H1 (cell line): ENCODE results near the gene TMED5. TPM values are rescaled to one million over a fixed set of nuclear protein-coding genes. Genes with fewer than 3 reads are reported as not detected.

ENCODE experiments used
- CTCF ChIA-PET: fragments of 300-600 bp; sonication (Branson Sonifier 250); formaldehyde crosslinking; loops from one replicate; lab custom pipeline; 2021; ENCODE audit not compliant: partially characterized antibody; lab: Charles Lee
- POLR2A ChIA-PET: fragments of 300-600 bp; sonication (Branson Sonifier 250); formaldehyde crosslinking; loops from one replicate; lab custom pipeline; 2021; ENCODE audit warnings: inconsistent platforms; ENCODE audit not compliant: partially characterized antibody; lab: Charles Lee
- DNase-seq, 2 experiments: peaks; one replicate each; pipeline versions ENCODE4 v3.0.0 to v3.0.0-alpha.2; 2010 to 2022; ENCODE audit warnings: low spot score in 2 of 2, low read depth in 1 of 2, mixed read lengths in 1 of 2
- FAIRE-seq: peaks from 2 replicates; lab custom pipeline; 2011; peaks lifted over from hg19 to GRCh38; lab: Jason Lieb, UNC
- H2AFZ ChIP-seq: 2 replicates; pipeline ENCODE4 v1.8.1; 2012; ENCODE audit warnings: low read length, inconsistent platforms
- H2AK5ac ChIP-seq: 2 replicates; pipeline ENCODE4 v1.6.1; 2013; ENCODE audit warnings: low read depth, low read length
- H2BK120ac ChIP-seq: replicated peaks from 2 replicates; pipeline ENCODE3; 2013; ENCODE audit warnings: low read depth, low read length, inconsistent platforms
- H2BK12ac ChIP-seq: 2 replicates; pipeline ENCODE4 v1.6.1; 2013; ENCODE audit warnings: low read depth, low read length
- H2BK15ac ChIP-seq: 2 replicates; pipeline ENCODE4 v1.6.1; 2013; ENCODE audit warnings: low read length
- H2BK20ac ChIP-seq: 2 replicates; pipeline ENCODE4 v1.6.1; 2013; ENCODE audit warnings: low read length
- H2BK5ac ChIP-seq: 2 replicates; pipeline ENCODE4 v1.6.1; 2013; ENCODE audit warnings: low read depth, low read length
- H3K14ac ChIP-seq: 2 replicates; pipeline ENCODE4 v1.6.1; 2013; ENCODE audit warnings: inconsistent platforms; ENCODE audit not compliant: insufficient read length
- H3K18ac ChIP-seq: 2 replicates; pipeline ENCODE4 v1.6.1; 2013; ENCODE audit warnings: low read length; ENCODE audit errors: extremely low read depth
- H3K23ac ChIP-seq: 2 replicates; pipeline ENCODE4 v1.6.1; 2013; ENCODE audit warnings: inconsistent platforms; ENCODE audit not compliant: insufficient read length
- H3K23me2 ChIP-seq: 2 replicates; pipeline ENCODE4 v1.6.1; 2013; ENCODE audit warnings: low read depth, low read length
- H3K27ac ChIP-seq: 2 replicates; pipeline ENCODE4 v1.6.1; 2011; ENCODE audit warnings: low read depth, low read length, inconsistent platforms
- H3K27me3 ChIP-seq, 4 experiments: replicated peaks in 1 of 4; 1 replicate in 1 of 4; 2 replicates in 3 of 4; pipeline versions ENCODE4 v1.6.1 to v1.8.1; 2011 to 2013; ENCODE audit warnings: low read length in 3 of 4, mild to moderate bottlenecking in 3 of 4, inconsistent platforms in 2 of 4, mixed read lengths in 2 of 4, moderate library complexity in 1 of 4; ENCODE audit not compliant: control insufficient read depth in 3 of 4, insufficient read depth in 3 of 4; ENCODE audit errors: extremely low read depth in 1 of 4
- H3K36me3 ChIP-seq, 4 experiments: 2 replicates each; pipeline versions ENCODE4 v1.6.1 to v1.8.1; 2011 to 2013; ENCODE audit warnings: mild to moderate bottlenecking in 4 of 4, low read length in 3 of 4, moderate library complexity in 2 of 4, control low read depth in 1 of 4, inconsistent platforms in 1 of 4; ENCODE audit not compliant: insufficient read depth in 4 of 4, control insufficient read depth in 2 of 4
- H3K4ac ChIP-seq: replicated peaks from 2 replicates; pipeline ENCODE3; 2013; ENCODE audit warnings: low read length, low read depth, mixed read lengths, inconsistent platforms; ENCODE audit not compliant: insufficient read length
- H3K4me1 ChIP-seq, 4 experiments: replicated peaks in 1 of 4; 1 replicate in 1 of 4; 2 replicates in 3 of 4; pipeline versions ENCODE4 v1.6.1 to v1.8.1; 2011 to 2013; ENCODE audit warnings: low read length in 3 of 4, inconsistent platforms in 2 of 4, mixed read lengths in 1 of 4; ENCODE audit not compliant: insufficient read depth in 4 of 4, control insufficient read depth in 3 of 4
- H3K4me2 ChIP-seq, 2 experiments: 2 replicates each; pipeline versions ENCODE4 v1.6.1 to v1.8.1; 2011 to 2013; ENCODE audit warnings: low read depth in 2 of 2, low read length in 2 of 2, control low read depth in 1 of 2, inconsistent platforms in 1 of 2, mild to moderate bottlenecking in 1 of 2; ENCODE audit not compliant: insufficient read depth in 1 of 2
- H3K4me3 ChIP-seq, 4 experiments: fragments of 200-600, 300-600 bp in 1 of 4; sonication (generic), shearing (Covaris generic), sonication (Bioruptor Twin) in 1 of 4; 2 replicates each; pipeline versions ENCODE4 v1.5.1 to v1.8.1; 2011 to 2016; ENCODE audit warnings: low read length in 4 of 4, low read depth in 3 of 4, control low read depth in 2 of 4, inconsistent platforms in 2 of 4, mild to moderate bottlenecking in 2 of 4, mixed read lengths in 1 of 4, moderate library complexity in 1 of 4; ENCODE audit not compliant: insufficient read depth in 2 of 4; ENCODE audit errors: extremely low read depth in 1 of 4
- H3K56ac ChIP-seq: replicated peaks from 2 replicates; pipeline ENCODE3; 2013; ENCODE audit warnings: low read depth, mild to moderate bottlenecking, mixed read lengths, low read length, inconsistent platforms; ENCODE audit not compliant: insufficient read length
- H3K79me1 ChIP-seq: 2 replicates; pipeline ENCODE4 v1.6.1; 2013; ENCODE audit warnings: low read depth, low read length, control low read depth
- H3K79me2 ChIP-seq, 2 experiments: 2 replicates each; pipeline versions ENCODE4 v1.6.1 to v1.8.1; 2012 to 2013; ENCODE audit warnings: low read length in 2 of 2, mild to moderate bottlenecking in 2 of 2, inconsistent platforms in 1 of 2; ENCODE audit not compliant: insufficient read depth in 2 of 2, control insufficient read depth in 1 of 2
- H3K9ac ChIP-seq, 4 experiments: replicated peaks in 1 of 4; 1 replicate in 1 of 4; 2 replicates in 3 of 4; pipeline versions ENCODE4 v1.6.1 to v1.8.1; 2011 to 2013; ENCODE audit warnings: low read depth in 3 of 4, low read length in 3 of 4, control low read depth in 2 of 4, mild to moderate bottlenecking in 2 of 4, moderate library complexity in 2 of 4, inconsistent platforms in 1 of 4; ENCODE audit errors: extremely low read depth in 1 of 4
- H3K9me3 ChIP-seq, 2 experiments: 2 replicates each; pipeline versions ENCODE4 v1.6.1 to v1.8.1; 2012 to 2013; ENCODE audit warnings: mild to moderate bottlenecking in 2 of 2, moderate library complexity in 2 of 2, control low read depth in 1 of 2, inconsistent platforms in 1 of 2, low read depth in 1 of 2, low read length in 1 of 2, mixed read lengths in 1 of 2; ENCODE audit not compliant: insufficient read depth in 2 of 2
- H4K20me1 ChIP-seq, 2 experiments: replicated peaks in 1 of 2; 2 replicates each; pipeline versions ENCODE3 to v1.8.1; 2011 to 2013; ENCODE audit warnings: inconsistent platforms in 2 of 2, low read length in 2 of 2, mild to moderate bottlenecking in 1 of 2; ENCODE audit not compliant: insufficient read depth in 2 of 2, control insufficient read depth in 1 of 2
- H4K5ac ChIP-seq: 2 replicates; pipeline ENCODE4 v1.6.1; 2013; ENCODE audit warnings: low read length, low read depth, mixed read lengths, inconsistent platforms; ENCODE audit not compliant: insufficient read length
- H4K8ac ChIP-seq: 2 replicates; pipeline ENCODE4 v1.8.0; 2013; ENCODE audit warnings: mild to moderate bottlenecking, moderate library complexity, low read length, inconsistent platforms; ENCODE audit not compliant: insufficient read depth; ENCODE audit errors: extremely low read depth
- H4K91ac ChIP-seq: replicated peaks from 2 replicates; pipeline ENCODE3; 2013; ENCODE audit warnings: low read length, mixed read lengths, inconsistent platforms; ENCODE audit not compliant: insufficient read length
- ASH2L ChIP-seq: fragments of 200-600, 300-600 bp; sonication (generic); IDR thresholded peaks from one replicate; pipeline ENCODE4 v1.7.1; 2017; ENCODE audit warnings: low read length
- CBX8 ChIP-seq: fragments of 300-800, 300-1000 bp; sonication (generic); IDR thresholded peaks from 2 replicates; pipeline ENCODE4 v1.7.1; 2016; ENCODE audit warnings: low read depth, low read length, borderline replicate concordance
- CREB1 ChIP-seq: IDR thresholded peaks from 2 replicates; pipeline ENCODE4 v1.6.1; 2012; ENCODE audit warnings: inconsistent platforms
- JUND ChIP-seq: IDR thresholded peaks from 2 replicates; pipeline ENCODE4 v1.6.1; 2011; ENCODE audit warnings: mild to moderate bottlenecking, improper control_type of control experiment, low read length
- NRF1 ChIP-seq: IDR thresholded peaks from 2 replicates; pipeline ENCODE4 v1.6.1; 2011; ENCODE audit warnings: mild to moderate bottlenecking, low read depth, low read length, improper control_type of control experiment
- RAD21 ChIP-seq, 2 experiments: IDR thresholded peaks in 1 of 2; conservative IDR thresholded peaks in 1 of 2; 2 replicates each; pipeline ENCODE4 v1.6.1; 2011; ENCODE audit warnings: low read depth in 2 of 2, low read length in 2 of 2, improper control_type of control experiment in 1 of 2, inconsistent platforms in 1 of 2, mild to moderate bottlenecking in 1 of 2, moderate library complexity in 1 of 2
- RXRA ChIP-seq: IDR thresholded peaks from 2 replicates; pipeline ENCODE4 v1.6.1; 2011; ENCODE audit warnings: low read depth, mild to moderate bottlenecking, low read length, moderate library complexity; ENCODE audit not compliant: insufficient read depth
- WGBS, 2 experiments: shearing (Covaris generic) in 1 of 2; methylation state at CpG; one replicate each; pipeline versions ENCODE4 v1.1.6 to v1.1.7; 2013 to 2015; ENCODE audit warnings: low lambda C conversion rate in 2 of 2, mixed read lengths in 2 of 2, inconsistent platforms in 1 of 2, low coverage in 1 of 2, missing lambda C conversion rate in 1 of 2; ENCODE audit not compliant: insufficient replicate concordance in 2 of 2, insufficient coverage in 1 of 2, insufficient read length in 1 of 2; ENCODE audit errors: extremely low coverage in 1 of 2, missing lambda C conversion rate in 1 of 2; 5-methylcytosine and 5-hydroxymethylcytosine counted together
- polyA plus RNA-seq, 7 experiments: library from polyadenylated mRNA; depleted of rRNA in 3 of 7; stranded (reverse) in 5 of 7; unstranded in 2 of 7; fragments of >200 nt in 5 of 7; fragments of 200-250 nt in 2 of 7; gene quantifications; 1 replicate in 5 of 7; 2 replicates in 1 of 7; 4 replicates in 1 of 7; pipeline versions ENCODE4 v1.2.1 to v1.2.3, GENCODE V29; 2011 to 2013; ENCODE audit warnings: missing spikeins in 2 of 7, mixed read lengths in 2 of 7
- total RNA-seq: library from RNA; stranded (reverse); fragmentation: NEBNext Ultra II Directional; extraction: Animal tissue kit (Norgen Biotek cat#: 25700); gene quantifications from 2 replicates; pipeline ENCODE4 v1.2.1, GENCODE V29; 2021

Gene TMED5
- total and polyA plus RNA-seq, 2 of the 8 experiments (the other 6 are each of a cell fraction or from before 2014, with no cell fraction given), result 14.8 to 32.8 TPM

GRCh38 chr1:93113127-93113526 lies 67.1 kb downstream of the TMED5 start:
- H2AK5ac ChIP-seq, result no peak overlapping the region
- CTCF ChIA-PET, result interaction anchor here (1.1 to 1.7 kb wide), 3 partner anchors 92 to 254 kb away, joined by 3 read pairs; no protein-coding TSS in a partner anchor
- H3K23ac ChIP-seq, result no peak overlapping the region
- no peak overlapping the region for H3K4ac ChIP-seq
- H3K18ac ChIP-seq, result no peak overlapping the region
- H3K27ac ChIP-seq, result no peak overlapping the region
- H2BK120ac ChIP-seq, result no peak overlapping the region
- H3K14ac ChIP-seq, result no peak overlapping the region
- H2BK5ac ChIP-seq, result no peak overlapping the region; the same call in 1 of the 2 replicates
- no peak overlapping the region for H4K5ac ChIP-seq
- H4K20me1 ChIP-seq, result peaks cover 9 to 21% of the 10 kb centered on the region in 2 experiments
- no peaks in the 10 kb centered on the region for H3K23me2 ChIP-seq
- H3K56ac ChIP-seq, result no peak overlapping the region
- DNase-seq (no peak), FAIRE-seq (no peak)
- no peak overlapping the region for H4K91ac ChIP-seq
- H3K9ac ChIP-seq, result no peak overlapping the region
- H3K9me3 ChIP-seq, result no peaks in the 10 kb centered on the region
- H4K8ac ChIP-seq, result no peak overlapping the region
- 84% methylated on average over 3 of the region's 3 CpGs; no CpG with 5 or more reads in 1 of the 2 experiments for WGBS, 2 experiments
- no peak overlapping the region for H2BK15ac ChIP-seq
- no peak overlapping the region for H2BK12ac ChIP-seq
- POLR2A ChIA-PET, result interaction anchor here (1.0 to 1.2 kb wide), 2 partner anchors 10 to 36 kb away, joined by 3 to 4 read pairs; no protein-coding TSS in a partner anchor
- no peak overlapping the region for H2BK20ac ChIP-seq
- peaks cover 0 to 8% (median 0%) of the 10 kb centered on the region in 4 experiments; a peak in 1 of 7 replicates for H3K4me1 ChIP-seq
- no peak overlapping the region for H3K4me3 ChIP-seq
- no peak for TF ChIP-seq CBX8
- TF ChIP-seq RXRA, result no peak
- TF ChIP-seq NRF1, result no peak
- no peak for TF ChIP-seq RAD21 (IDR thresholded peaks at IDR 0.05 in 1 of 2, conservative IDR thresholded peaks at IDR 0.05 in 1 of 2; ENCODE audit: low read depth in 2 of 2, low read length in 2 of 2)
- TF ChIP-seq ASH2L, result no peak
- TF ChIP-seq JUND, result no peak
- no peak for TF ChIP-seq CREB1
- H2AFZ ChIP-seq, result no peak overlapping the region
- peaks cover 3 to 58% (median 28%) of the 10 kb centered on the region in 4 experiments for H3K36me3 ChIP-seq
- no peak overlapping the region for H3K4me2 ChIP-seq
- peaks cover 9% of the 10 kb centered on the region; the same call in 1 of the 2 replicates for H3K79me1 ChIP-seq
- H3K27me3 ChIP-seq, result no peaks in the 10 kb centered on the region
- peaks cover 17 to 86% of the 10 kb centered on the region in 2 experiments for H3K79me2 ChIP-seq
